HG03432 (cell line): ENCODE data around the gene HK1.

Experiments
- ATAC-seq: cut with Tn5 transposase; IDR thresholded peaks from one replicate; pipeline ENCODE4 v1.9.1; 2021; ENCODE audit warnings: mild to moderate bottlenecking, moderate library complexity; ENCODE audit not compliant: unreplicated experiment

Gene HK1

GRCh38 chr10:69343905-69344304 lies 65.6 kb downstream of the HK1 start:
- no peak for ATAC-seq

GRCh38 chr10:69344591-69345252 lies 66.4 kb downstream of the HK1 start:
- ATAC-seq: peak; percentile 57

- ATAC-seq: no peak
Observed at GRCh38 chr10:69345402-69345801, 67.1 kb downstream of the HK1 start.

GRCh38 chr10:69345890-69346474 lies 67.7 kb downstream of the HK1 start:
- ATAC-seq: no peak

- no peak for ATAC-seq
Observed at GRCh38 chr10:69346776-69347175, 68.5 kb downstream of the HK1 start.

- ATAC-seq: no peak
Observed at GRCh38 chr10:69348816-69349541, 70.7 kb downstream of the HK1 start.

GRCh38 chr10:69349542-69349888 lies 71.2 kb downstream of the HK1 start:
- no peak for ATAC-seq

GRCh38 chr10:69351589-69351988 lies 73.3 kb downstream of the HK1 start:
- no peak for ATAC-seq

- ATAC-seq: no peak
Observed at GRCh38 chr10:69352569-69353264, 74.4 kb downstream of the HK1 start.

- ATAC-seq: no peak
Observed at GRCh38 chr10:69353977-69354635, 75.8 kb downstream of the HK1 start.

- ATAC-seq: no peak
Observed at GRCh38 chr10:69356187-69356586, 77.9 kb downstream of the HK1 start.

- ATAC-seq: no peak
Observed at GRCh38 chr10:69358148-69358795, 80.0 kb downstream of the HK1 start.

GRCh38 chr10:69359148-69359547 lies 80.9 kb downstream of the HK1 start:
- no peak for ATAC-seq

GRCh38 chr10:69359594-69359993 lies 81.3 kb downstream of the HK1 start:
- no peak for ATAC-seq

- ATAC-seq: no peak
Observed at GRCh38 chr10:69360485-69361302, 82.4 kb downstream of the HK1 start.

GRCh38 chr10:69361303-69361614 lies 83.0 kb downstream of the HK1 start:
- no peak for ATAC-seq

GRCh38 chr10:69362471-69362954 lies 84.2 kb downstream of the HK1 start:
- ATAC-seq: no peak

- ATAC-seq: no peak
Observed at GRCh38 chr10:69363666-69364065, 85.4 kb downstream of the HK1 start.

GRCh38 chr10:69364232-69364940 lies 86.1 kb downstream of the HK1 start:
- no peak for ATAC-seq
